Measurements from ENCODE around the gene KRT40.
A peak's percentile ranks its signal among the peaks of the same experiment; 100 is the strongest.

Gene KRT40

GRCh38 chr17:40947929-40948328 lies 36.2 kb downstream of the KRT40 start:
- TF ChIP-seq CTCF (conservative IDR thresholded peaks at IDR 0.05; ENCODE audit: low read length): no peak
- H3K4me3 ChIP-seq (ENCODE audit: low read length): no peak overlapping the region
- no peak for DNase-seq (ENCODE audit: low read depth)

GRCh38 chr17:40945414-40945813 lies 38.7 kb downstream of the KRT40 start:
- no peak for DNase-seq (ENCODE audit: low read depth)
- no peak overlapping the region for H3K4me3 ChIP-seq (ENCODE audit: low read length)
- TF ChIP-seq CTCF (conservative IDR thresholded peaks at IDR 0.05; ENCODE audit: low read length): no peak

GRCh38 chr17:40944531-40944930 lies 39.6 kb downstream of the KRT40 start:
- no peak overlapping the region for H3K4me3 ChIP-seq (ENCODE audit: low read length)
- TF ChIP-seq CTCF (conservative IDR thresholded peaks at IDR 0.05; ENCODE audit: low read length): no peak
- no peak for DNase-seq (ENCODE audit: low read depth)

GRCh38 chr17:40942553-40942952 lies 41.6 kb downstream of the KRT40 start:
- TF ChIP-seq CTCF (conservative IDR thresholded peaks at IDR 0.05; ENCODE audit: low read length): no peak
- DNase-seq (ENCODE audit: low read depth): no peak
- no peak overlapping the region for H3K4me3 ChIP-seq (ENCODE audit: low read length)

GRCh38 chr17:40940266-40940665 lies 43.9 kb downstream of the KRT40 start:
- H3K4me3 ChIP-seq (ENCODE audit: low read length): no peak overlapping the region
- no peak for DNase-seq (ENCODE audit: low read depth)
- no peak for TF ChIP-seq CTCF (conservative IDR thresholded peaks at IDR 0.05; ENCODE audit: low read length)

GRCh38 chr17:40938981-40939380 lies 45.1 kb downstream of the KRT40 start:
- TF ChIP-seq CTCF (conservative IDR thresholded peaks at IDR 0.05; ENCODE audit: low read length): no peak
- peak; percentile 57 for DNase-seq (ENCODE audit: low read depth)
- H3K4me3 ChIP-seq (ENCODE audit: low read length): no peak overlapping the region

GRCh38 chr17:40937384-40937819 lies 46.7 kb downstream of the KRT40 start, which contains the start of gene KRT23:
TSS of gene KRT23 (minus strand) at chr17:40937646. CDS start at chr17:40936603, 1,043 bp downstream.
- no peak for TF ChIP-seq CTCF (conservative IDR thresholded peaks at IDR 0.05; ENCODE audit: low read length)
- no peak for DNase-seq (ENCODE audit: low read depth)
- H3K4me3 ChIP-seq (ENCODE audit: low read length): no peak within 1 kb of the TSS

Measured in AG10803 (cell line).